Limb (tissue), 2 donors: ENCODE results near the gene SLC25A39.
"Not testable (repeated sequence)": the region's sequence is repeated elsewhere in the genome, so short reads cannot be mapped to it uniquely, and the experiment has no call there.

ENCODE experiments used
- DNase-seq, 2 donors: peaks; one replicate each; pipeline ENCODE4 v3.0.0-alpha.2; 2016; ENCODE audit errors: extremely low spot score in 2 of 2

The SLC25A39 gene

GRCh38 chr17:44335968-44336367 is 11.3 kb upstream of the SLC25A39 start:
- DNase-seq: no peak

DNA sequence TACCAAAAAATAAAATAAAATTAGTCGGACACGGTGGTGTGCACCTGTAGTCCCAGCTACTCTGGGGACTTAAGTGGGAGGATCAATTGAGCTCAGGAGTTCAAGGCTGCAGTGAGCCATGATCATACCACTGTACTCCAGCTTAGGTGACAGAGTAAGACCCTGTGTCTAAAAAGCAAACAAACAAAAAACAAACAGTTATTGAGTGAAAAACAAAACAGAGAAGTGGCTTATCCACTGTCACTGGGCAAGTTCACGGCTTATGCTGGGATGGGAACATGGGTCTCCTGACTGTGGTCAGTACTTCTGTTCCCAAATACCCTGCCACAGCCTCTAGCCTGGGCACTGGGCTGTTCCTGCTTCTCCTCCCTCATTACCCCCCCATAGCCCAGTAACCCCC is 10.9 kb upstream of the SLC25A39 start:
- no peak for DNase-seq

DNA sequence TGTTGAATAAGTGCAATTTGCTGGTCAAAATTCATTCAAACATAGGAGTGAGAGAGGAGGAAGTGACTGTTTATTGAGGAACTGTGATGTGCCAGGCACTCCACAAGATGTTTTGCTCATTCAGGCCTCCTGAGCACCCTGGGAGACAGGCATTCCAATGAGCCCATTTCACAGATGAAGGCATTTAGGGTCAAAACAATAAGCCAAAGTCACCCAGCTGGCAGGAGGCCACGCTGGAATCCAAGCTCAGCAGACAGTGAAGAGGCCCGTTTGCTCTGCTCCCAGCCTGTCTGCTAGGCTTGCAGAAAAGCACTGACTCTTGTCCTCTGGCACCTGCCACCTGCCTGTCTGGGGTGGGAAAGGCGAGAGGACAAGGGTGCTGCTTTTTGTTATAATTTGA is 10.1 kb upstream of the SLC25A39 start:
- no peak for DNase-seq

DNA sequence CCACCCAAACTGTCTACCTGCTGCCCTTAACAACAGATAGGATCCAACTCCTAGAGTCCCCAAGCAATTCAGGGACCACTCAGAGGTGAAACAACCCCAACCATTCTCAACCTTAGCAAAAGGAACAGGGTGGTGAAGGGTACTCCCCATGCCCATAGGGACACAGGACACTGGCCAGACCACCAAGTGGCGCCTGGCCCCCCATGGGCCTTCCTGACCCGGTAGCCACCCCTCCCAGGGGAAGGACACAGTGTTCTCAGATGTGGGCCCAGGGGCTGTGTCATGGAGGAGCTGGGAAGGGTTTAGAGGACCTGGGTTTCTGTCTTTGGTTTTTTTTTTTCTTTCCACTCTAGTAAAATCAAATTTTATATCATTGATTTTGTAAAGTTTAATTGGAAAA is 9.7 kb upstream of the SLC25A39 start:
- no peak for DNase-seq

DNA sequence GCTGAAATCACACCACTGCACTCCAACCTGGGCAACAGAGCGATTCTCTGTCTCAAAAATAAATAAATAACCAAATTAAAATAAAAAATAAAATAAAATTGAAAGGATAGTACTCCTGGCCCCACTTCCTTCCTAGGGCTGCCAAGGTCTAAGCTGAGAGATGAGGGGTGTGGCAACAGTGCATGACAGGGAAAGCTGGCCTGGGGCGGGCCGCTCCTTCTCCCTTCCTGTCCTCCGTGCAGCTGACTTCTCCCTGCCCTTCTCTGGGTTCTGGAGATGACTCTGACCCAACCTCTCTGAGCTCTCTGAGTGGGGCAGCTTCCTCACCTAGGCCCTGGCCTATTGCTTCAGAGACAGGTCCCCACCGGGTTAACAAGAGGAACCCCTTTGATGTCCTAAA is 8.7 kb upstream of the SLC25A39 start:
- no peak for DNase-seq

- DNase-seq: peak; percentile 73 to 77
Observed at GRCh38 chr17:44331249-44331760, 6.7 kb upstream of the SLC25A39 start.

- DNase-seq: not testable (repeated sequence)
Observed at GRCh38 chr17:44330263-44330662, 5.6 kb upstream of the SLC25A39 start.

DNA sequence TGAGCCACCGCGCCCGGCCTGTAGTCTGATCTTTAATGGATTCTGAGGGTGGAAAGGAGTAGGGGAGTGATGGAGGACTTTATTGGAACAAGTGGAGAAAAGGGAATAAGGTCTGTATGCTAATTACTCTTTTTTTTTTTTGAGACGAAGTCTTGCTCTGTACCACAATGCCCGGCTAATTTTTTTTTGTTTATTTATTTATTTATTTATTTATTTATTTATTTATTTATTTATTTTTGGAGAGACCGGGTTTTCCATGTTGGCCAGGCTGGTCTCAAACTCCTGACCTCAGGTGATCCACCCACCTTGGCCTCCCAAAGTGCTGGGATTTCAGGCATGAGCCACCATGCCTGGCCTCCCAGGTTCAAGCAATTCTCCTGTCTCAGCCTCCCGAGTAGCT is 4.9 kb upstream of the SLC25A39 start:
- not testable (repeated sequence) for DNase-seq

DNA sequence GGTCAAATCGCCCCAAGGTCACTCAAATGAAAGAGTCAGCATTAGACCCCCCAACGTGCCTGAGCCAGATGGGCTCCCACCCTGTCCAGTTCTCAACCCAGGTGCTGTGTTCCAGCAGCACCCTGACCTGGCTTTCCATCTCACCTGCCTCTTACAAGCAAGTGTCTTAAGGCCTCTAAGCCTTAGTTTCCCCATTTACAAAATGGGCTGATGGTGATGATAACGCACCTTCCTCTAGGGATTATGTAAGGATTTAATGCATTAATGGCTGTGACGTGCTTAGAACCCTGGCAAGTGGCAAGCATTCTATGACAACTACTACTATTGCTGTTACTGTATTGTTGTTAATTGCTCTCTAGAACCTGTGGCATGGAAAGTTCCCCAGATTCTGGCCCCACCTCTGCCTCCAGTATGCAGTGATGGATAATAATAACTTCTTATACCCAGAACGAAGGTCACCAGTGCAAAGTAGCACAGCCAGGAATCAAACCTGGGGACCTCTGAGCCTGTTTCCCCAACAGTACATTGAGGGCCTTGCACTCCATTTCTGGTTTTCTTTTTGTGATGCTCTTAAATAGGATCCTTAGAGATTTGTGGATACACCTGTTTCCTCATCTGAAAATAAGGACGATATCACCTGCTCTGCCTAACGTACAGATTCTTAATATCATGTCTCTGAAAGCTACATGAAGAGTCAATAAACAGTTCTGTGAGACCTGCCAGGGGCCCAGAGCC is 3.3 kb upstream of the SLC25A39 start:
- no peak for DNase-seq

GRCh38 chr17:44326861-44327444 is 2.3 kb upstream of the SLC25A39 start:
- DNase-seq: peak; percentile 95 to 97

DNA sequence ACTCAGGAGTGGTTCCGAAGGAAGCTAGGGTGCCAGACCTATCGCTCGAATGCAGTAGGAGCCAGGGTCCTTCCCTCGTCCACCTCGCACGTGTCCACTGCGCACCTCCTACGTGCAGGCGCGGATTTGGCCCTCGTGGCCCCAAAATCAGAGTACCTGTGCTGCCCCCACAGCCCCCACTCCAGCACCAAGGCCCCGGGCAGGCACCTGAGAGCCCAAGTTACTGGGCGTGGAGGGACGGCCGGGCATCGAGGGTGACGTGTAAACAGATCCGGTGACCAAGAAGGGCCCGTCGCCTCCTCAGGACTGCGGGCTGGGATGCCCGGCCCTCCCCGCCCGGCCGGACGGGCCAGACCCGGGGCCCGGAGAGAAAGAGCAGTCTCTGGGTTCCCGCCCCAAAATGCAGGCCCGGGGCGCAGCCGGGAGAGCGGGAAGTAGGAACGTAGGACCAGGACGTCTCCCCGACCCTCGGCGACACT is 492 bp downstream of the SLC25A39 start:
- no peak for DNase-seq

DNA sequence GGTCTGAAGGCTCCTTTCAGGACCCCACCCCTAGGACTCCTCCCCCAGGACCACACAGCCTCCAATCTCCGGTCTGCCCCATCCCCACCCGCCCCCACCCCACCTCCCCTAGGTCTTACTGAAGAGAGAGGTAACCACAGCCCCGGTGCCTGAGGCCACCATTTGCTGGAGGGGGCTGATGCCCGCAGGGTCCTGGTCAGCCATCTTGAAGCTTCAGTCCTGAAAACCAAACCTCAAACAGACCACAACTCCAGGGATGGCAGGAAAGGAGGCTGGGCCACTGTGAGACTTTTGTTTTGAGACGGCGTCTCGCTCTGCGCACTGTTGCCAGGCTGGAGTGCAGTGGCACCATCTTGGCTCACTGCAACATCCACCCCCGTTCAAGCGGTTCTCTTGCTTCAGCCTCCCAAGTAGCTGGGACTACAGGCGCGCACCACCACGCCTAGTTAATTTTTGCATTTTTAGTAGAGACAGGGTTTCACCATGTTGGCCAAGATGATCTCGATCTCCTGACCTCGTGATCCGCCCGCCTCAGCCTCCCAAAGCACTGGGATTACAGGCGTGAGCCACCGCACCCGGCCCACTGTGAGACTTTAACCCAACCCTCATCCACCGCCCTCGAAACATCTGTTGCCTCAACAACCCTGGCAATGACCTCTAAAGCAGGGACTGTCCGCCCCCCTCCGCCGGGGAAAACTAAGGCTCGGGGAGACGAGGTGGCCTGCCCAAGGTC is 1.1 kb downstream of the SLC25A39 start:
- no peak for DNase-seq

DNA sequence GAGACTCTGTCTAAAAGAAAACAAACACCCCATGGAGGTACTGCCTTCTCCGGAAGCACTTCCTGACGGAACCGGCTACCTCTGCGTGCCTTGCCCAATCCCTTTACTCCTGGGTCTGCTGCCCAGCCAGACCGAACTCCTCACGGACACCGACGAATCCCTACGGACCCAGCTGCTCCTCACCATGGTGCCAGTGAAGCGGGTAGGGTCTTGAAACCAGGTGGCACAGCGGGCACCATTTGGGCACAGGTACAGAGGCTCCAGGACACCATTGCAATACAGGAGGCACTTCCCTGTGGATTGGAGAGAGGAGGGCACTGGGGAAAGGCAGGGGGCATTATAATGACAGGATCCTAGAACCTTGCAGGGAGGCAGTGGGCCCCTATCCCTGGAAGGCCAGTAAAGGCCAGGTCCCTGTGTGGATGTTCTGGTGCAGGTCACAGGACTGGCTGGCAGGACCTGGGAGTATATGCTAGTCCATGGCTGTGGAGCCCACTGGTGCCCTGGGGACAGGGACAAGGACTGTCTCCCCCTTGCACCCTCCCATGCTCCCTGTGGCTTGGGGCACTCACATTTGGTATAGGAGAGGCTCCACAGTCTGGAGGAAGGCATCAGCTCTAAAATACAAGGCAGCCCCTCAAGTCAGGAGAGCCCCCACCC is 2.3 kb downstream of the SLC25A39 start:
- no peak for DNase-seq

DNA sequence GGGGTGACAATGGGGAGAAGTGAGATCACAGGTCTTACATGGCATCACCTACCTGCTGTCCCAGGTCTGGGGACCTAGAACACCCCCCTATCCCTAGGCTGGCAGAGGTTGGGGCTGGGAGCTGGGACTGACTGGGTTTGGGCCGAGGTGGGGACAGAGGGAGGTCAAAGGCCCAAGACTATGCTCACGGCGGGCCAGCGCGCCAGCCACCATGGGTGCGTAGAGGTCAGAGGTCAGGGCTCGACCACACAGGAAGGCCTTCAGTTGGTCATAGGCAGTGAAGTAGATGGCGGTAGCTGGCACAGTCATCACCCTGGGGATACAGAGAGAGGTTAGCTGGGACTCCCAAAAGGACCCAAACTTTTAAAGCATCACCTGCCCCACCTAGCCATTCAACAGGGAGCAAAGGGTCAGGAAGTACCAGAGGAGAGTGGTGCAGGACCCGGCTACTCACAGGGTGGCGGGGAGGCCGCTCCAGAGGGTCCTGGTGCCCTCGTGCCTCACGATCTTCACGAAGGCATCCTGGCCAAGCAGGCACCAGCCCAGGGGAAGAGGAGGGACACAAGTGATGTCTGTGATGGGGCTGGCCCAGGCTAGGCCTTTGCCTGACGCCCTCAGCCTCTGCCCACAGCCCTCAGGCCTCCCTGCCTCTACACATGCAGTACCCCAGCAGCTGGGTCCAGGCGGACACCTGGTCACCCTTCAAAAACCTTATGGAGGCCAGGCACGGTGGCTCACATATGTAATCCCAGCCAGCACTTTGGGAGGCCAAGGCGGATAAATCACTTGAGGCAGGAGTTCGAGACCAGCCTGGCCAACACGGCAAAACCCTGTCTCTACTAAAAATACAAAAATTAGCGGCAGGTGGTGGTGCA is 3.1 kb downstream of the SLC25A39 start:
- DNase-seq: no peak

- DNase-seq: no peak
Observed at GRCh38 chr17:44320066-44320465, 4.6 kb downstream of the SLC25A39 start.

DNA sequence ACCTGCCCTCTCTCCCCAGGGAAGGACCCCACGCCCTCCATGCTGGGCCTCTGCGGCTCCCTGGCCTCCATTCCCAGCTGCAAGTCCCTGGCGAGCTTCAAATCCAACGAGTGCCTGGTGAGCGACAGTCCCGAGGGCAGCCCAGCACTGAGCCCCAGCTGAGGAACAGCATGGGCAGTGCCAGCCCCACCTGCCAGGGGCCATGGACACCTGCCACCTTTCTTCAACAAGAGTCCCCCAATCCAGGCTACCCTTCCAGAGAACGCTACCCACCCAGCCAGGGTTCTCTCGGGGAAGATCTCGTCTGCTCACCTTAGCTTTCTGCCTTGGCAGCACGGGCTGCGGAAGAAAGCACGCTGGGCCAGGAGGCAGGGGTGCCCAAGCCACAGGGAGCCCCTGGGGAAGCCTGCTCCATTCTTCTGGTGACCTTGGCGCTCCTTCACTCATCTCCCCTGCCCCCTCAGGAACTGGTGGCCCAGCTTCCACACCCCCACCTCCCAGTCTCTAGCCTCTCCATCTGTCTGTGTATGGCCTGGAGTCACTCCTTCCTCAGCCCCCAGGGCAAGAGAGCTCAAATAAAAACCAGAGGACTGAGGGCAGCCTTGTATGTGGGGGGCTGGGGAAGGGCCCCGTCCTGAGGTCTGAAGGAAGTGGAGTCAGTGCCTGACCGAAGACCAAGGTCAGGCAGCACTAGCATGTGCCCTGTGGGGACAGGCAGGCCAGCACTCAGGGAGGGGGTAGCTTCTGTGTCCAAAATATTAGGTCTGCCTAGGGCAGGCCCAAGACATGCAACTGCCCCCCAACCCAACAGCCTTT is 6.3 kb downstream of the SLC25A39 start:
- DNase-seq: no peak

- no peak for DNase-seq
Observed at GRCh38 chr17:44317545-44317944, 7.1 kb downstream of the SLC25A39 start.

GRCh38 chr17:44315760-44316731 is 8.6 kb downstream of the SLC25A39 start:
- DNase-seq: no peak
